HFF-Myc (cell line): ENCODE results near the gene RNASEH2A.

Source experiments
- DNase-seq: peaks from one replicate; pipeline ENCODE4 v3.0.0-alpha.2; 2011; ENCODE audit warnings: low read depth; ENCODE audit errors: extremely low read depth
- H3K4me3 ChIP-seq: replicated peaks from 2 replicates; pipeline ENCODE4 v1.5.1; 2011; ENCODE audit warnings: low read depth, mild to moderate bottlenecking, control low read depth, low read length
- CTCF ChIP-seq: IDR thresholded peaks from 2 replicates; pipeline ENCODE4 v1.5.1; 2012; ENCODE audit warnings: mild to moderate bottlenecking, low read depth, low read length, control low read depth; ENCODE audit errors: missing control alignments

RNASEH2A gene

GRCh38 chr19:12833738-12834565, 27.6 kb downstream of the RNASEH2A start:
- no peak for DNase-seq
- peak overlapping the region; percentile 36 for H3K4me3 ChIP-seq
- no peak for TF ChIP-seq CTCF

- peak within 1 kb of the TSS; percentile 36 for H3K4me3 ChIP-seq
- DNase-seq: no peak
- no peak for TF ChIP-seq CTCF
These were observed 28.2 kb downstream of the RNASEH2A start, which contains the start of gene RTBDN for GRCh38 chr19:12834566-12834943. RTBDN (minus strand) TSS chr19:12834579; CDS start chr19:12829979, 4,600 bp downstream.

- no peak overlapping the region for H3K4me3 ChIP-seq
- no peak for DNase-seq
These were observed 28.8 kb downstream of the RNASEH2A start for GRCh38 chr19:12834976-12835757.

GRCh38 chr19:12836529-12836863, 30.1 kb downstream of the RNASEH2A start:
- H3K4me3 ChIP-seq: no peak overlapping the region
- DNase-seq: no peak
- no peak for TF ChIP-seq CTCF

More at GRCh38 chr19:12834976-12835757, 28.8 kb downstream of the RNASEH2A start:
- TF ChIP-seq CTCF: no peak

GRCh38 chr19:12837225-12837624, 30.8 kb downstream of the RNASEH2A start:
- DNase-seq: no peak
- TF ChIP-seq CTCF: no peak
- no peak overlapping the region for H3K4me3 ChIP-seq

- TF ChIP-seq CTCF: no peak
These were observed 31.9 kb downstream of the RNASEH2A start, which contains the start of gene MAST1 for GRCh38 chr19:12838182-12838885. MAST1 (plus strand) TSS chr19:12838515; CDS start chr19:12838573, 58 bp downstream.

More at GRCh38 chr19:12838182-12838885, 31.9 kb downstream of the RNASEH2A start, which contains the start of gene MAST1:
- DNase-seq: no peak
- H3K4me3 ChIP-seq: peak within 1 kb of the TSS; percentile 35
